ENCODE measurements around the gene LYST. TPM values are rescaled to one million over a fixed set of nuclear protein-coding genes. Genes with fewer than 3 reads are reported as not detected.

Gene LYST
- total RNA-seq, 4 donors from 2014 or later = 22.8 to 46.7 (median 32.1) TPM

DNA sequence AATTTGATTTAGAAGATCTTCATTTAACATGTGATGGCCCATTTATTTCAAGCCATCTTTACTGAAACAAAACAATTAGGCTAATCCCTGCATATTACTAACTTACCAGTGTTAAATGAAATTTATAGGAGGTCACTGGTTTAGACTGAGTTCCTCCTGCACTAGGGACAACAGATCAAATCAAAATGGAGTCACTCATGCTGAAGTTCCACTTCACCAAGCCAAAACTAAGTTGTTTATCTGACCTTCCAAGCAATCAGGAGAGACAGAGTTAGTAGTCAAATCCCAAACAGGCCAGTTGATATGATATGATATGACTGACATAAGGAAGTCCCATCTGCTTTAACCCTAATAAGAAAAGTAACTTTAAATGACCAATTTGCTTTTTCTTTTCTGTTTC is 4.8 kb downstream of the LYST start:
- Histone ChIP-seq H3K27ac (no peak overlapping the region), H3K4me1 (peaks cover 4 to 41% (median 8%) of the 10 kb centered on the region in 4 donors), H3K9me3 (no peaks in the 10 kb centered on the region), H3K4me3 (no peak overlapping the region), H3K27me3 (no peaks in the 10 kb centered on the region), H3K36me3 (no peaks in the 10 kb centered on the region)
- no peak for DNase-seq
- in situ Hi-C loops (cut with MboI; ENCODE audit: low pct_ligation_motif_present in 1 of 4, low pct_unique_long_range_greater_than_20kb in 1 of 4, low sequenced_read_pairs in 3 of 4) = loop anchor here in 2 of 4 donors (10.0 to 25.0 kb wide), 2 partner anchors 100 to 103 kb away; no protein-coding TSS in a partner anchor
- TF ChIP-seq POLR2A (IDR thresholded peaks at IDR 0.05) = no peak
- TF ChIP-seq POLR2AphosphoS5 (IDR thresholded peaks at IDR 0.05) = no peak
- no peak for TF ChIP-seq EP300 (IDR thresholded peaks at IDR 0.05; ENCODE audit: low read depth)
- TF ChIP-seq, protein P1, sequence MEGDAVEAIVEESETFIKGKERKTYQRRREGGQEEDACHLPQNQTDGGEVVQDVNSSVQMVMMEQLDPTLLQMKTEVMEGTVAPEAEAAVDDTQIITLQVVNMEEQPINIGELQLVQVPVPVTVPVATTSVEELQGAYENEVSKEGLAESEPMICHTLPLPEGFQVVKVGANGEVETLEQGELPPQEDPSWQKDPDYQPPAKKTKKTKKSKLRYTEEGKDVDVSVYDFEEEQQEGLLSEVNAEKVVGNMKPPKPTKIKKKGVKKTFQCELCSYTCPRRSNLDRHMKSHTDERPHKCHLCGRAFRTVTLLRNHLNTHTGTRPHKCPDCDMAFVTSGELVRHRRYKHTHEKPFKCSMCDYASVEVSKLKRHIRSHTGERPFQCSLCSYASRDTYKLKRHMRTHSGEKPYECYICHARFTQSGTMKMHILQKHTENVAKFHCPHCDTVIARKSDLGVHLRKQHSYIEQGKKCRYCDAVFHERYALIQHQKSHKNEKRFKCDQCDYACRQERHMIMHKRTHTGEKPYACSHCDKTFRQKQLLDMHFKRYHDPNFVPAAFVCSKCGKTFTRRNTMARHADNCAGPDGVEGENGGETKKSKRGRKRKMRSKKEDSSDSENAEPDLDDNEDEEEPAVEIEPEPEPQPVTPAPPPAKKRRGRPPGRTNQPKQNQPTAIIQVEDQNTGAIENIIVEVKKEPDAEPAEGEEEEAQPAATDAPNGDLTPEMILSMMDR (IDR thresholded peaks at IDR 0.05) = no peak
- intact Hi-C loops (cut with DNase I; ENCODE audit: low total_unique reads) = no loop called here

- Histone ChIP-seq H3K27ac (no peak overlapping the region), H3K36me3 (no peaks in the 10 kb centered on the region), H3K4me1 (peaks cover 4 to 40% (median 9%) of the 10 kb centered on the region in 4 donors), H3K4me3 (no peak overlapping the region), H3K27me3 (no peaks in the 10 kb centered on the region), H3K9me3 (no peaks in the 10 kb centered on the region)
- TF ChIP-seq EP300 (IDR thresholded peaks at IDR 0.05; ENCODE audit: low read depth) = no peak
- TF ChIP-seq POLR2AphosphoS5 (IDR thresholded peaks at IDR 0.05) = no peak
- TF ChIP-seq POLR2A (IDR thresholded peaks at IDR 0.05) = no peak
- TF ChIP-seq, protein P1 (IDR thresholded peaks at IDR 0.05) = no peak
- WGBS, 2 donors (ENCODE audit: low coverage in 1 of 2) = 47 to 75% methylated on average over 1 of the region's 1 CpG
- in situ Hi-C loops (cut with MboI; ENCODE audit: low pct_ligation_motif_present in 1 of 4, low pct_unique_long_range_greater_than_20kb in 1 of 4, low sequenced_read_pairs in 3 of 4) = loop anchor here in 2 of 4 donors (10.0 to 25.0 kb wide), 2 partner anchors 101 to 104 kb away; no protein-coding TSS in a partner anchor
- DNase-seq = no peak
- intact Hi-C loops (cut with DNase I; ENCODE audit: low total_unique reads) = no loop called here
These were observed 5.9 kb downstream of the LYST start for GRCh38 chr1:235860829-235861228.

GRCh38 chr1:235859789-235860188 is 6.9 kb downstream of the LYST start:
- intact Hi-C loops (cut with DNase I; ENCODE audit: low total_unique reads) (no loop called here), in situ Hi-C loops (cut with MboI; ENCODE audit: low pct_ligation_motif_present in 1 of 4, low pct_unique_long_range_greater_than_20kb in 1 of 4, low sequenced_read_pairs in 3 of 4) (loop anchor here in 2 of 4 donors (10.0 to 25.0 kb wide), 2 partner anchors 103 to 105 kb away; no protein-coding TSS in a partner anchor)

DNA sequence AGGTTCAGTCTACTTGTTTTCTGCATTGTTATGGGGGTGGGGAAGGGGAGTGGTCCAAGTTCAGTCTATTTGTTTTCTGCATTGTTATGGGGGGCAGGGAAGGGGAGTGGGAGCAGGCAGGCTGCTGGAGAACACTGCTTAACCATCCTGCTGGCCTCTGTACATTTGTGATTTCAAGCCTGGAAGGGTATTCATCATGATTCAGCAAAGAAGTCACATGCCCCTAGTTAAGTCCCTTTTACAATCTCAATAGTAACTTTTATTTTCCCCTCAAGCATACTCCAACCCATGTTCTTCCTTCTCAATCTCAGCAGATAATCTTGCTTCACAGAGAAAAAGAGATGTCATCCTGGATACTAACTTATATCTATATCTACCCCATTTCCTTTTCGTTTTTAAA is 7.9 kb downstream of the LYST start:
- 94% methylated on average over 1 of the region's 1 CpG; no CpG with 5 or more reads in 1 of the 2 donors for WGBS, 2 donors (ENCODE audit: low coverage in 1 of 2)
- intact Hi-C loops (cut with DNase I; ENCODE audit: low total_unique reads) = no loop called here
- H3K9me3 ChIP-seq = no peaks in the 10 kb centered on the region
- no peak overlapping the region for H3K27ac ChIP-seq
- in situ Hi-C loops (cut with MboI; ENCODE audit: low pct_ligation_motif_present in 1 of 4, low pct_unique_long_range_greater_than_20kb in 1 of 4, low sequenced_read_pairs in 3 of 4) = loop anchor here in 1 of 4 donors (25.0 kb wide), 1 partner anchor 104 kb away; no protein-coding TSS in a partner anchor
- peaks cover 0 to 22% (median 5%) of the 10 kb centered on the region in 4 donors for H3K4me1 ChIP-seq
- DNase-seq = no peak
- no peak overlapping the region for H3K4me3 ChIP-seq
- no peaks in the 10 kb centered on the region for H3K36me3 ChIP-seq
- H3K27me3 ChIP-seq = no peaks in the 10 kb centered on the region
- no peak for TF ChIP-seq POLR2AphosphoS5 (IDR thresholded peaks at IDR 0.05)
- TF ChIP-seq EP300 (IDR thresholded peaks at IDR 0.05; ENCODE audit: low read depth) = no peak
- TF ChIP-seq, protein P1 (IDR thresholded peaks at IDR 0.05) = no peak
- no peak for TF ChIP-seq POLR2A (IDR thresholded peaks at IDR 0.05)

More at GRCh38 chr1:235859789-235860188, 6.9 kb downstream of the LYST start:
- WGBS, 2 donors (ENCODE audit: low coverage in 1 of 2) = 40 to 41% methylated on average over 1 of the region's 1 CpG
- DNase-seq = no peak
- Histone ChIP-seq H3K27ac (no peak overlapping the region), H3K36me3 (no peaks in the 10 kb centered on the region), H3K4me1 (peaks cover 1 to 30% (median 6%) of the 10 kb centered on the region in 4 donors), H3K4me3 (no peak overlapping the region), H3K9me3 (no peaks in the 10 kb centered on the region), H3K27me3 (no peaks in the 10 kb centered on the region)
- TF ChIP-seq, protein P1 (IDR thresholded peaks at IDR 0.05) = no peak
- TF ChIP-seq POLR2A (IDR thresholded peaks at IDR 0.05) = no peak
- no peak for TF ChIP-seq POLR2AphosphoS5 (IDR thresholded peaks at IDR 0.05)
- TF ChIP-seq EP300 (IDR thresholded peaks at IDR 0.05; ENCODE audit: low read depth) = no peak
